ENCODE measurements around the gene APP.

DNA sequence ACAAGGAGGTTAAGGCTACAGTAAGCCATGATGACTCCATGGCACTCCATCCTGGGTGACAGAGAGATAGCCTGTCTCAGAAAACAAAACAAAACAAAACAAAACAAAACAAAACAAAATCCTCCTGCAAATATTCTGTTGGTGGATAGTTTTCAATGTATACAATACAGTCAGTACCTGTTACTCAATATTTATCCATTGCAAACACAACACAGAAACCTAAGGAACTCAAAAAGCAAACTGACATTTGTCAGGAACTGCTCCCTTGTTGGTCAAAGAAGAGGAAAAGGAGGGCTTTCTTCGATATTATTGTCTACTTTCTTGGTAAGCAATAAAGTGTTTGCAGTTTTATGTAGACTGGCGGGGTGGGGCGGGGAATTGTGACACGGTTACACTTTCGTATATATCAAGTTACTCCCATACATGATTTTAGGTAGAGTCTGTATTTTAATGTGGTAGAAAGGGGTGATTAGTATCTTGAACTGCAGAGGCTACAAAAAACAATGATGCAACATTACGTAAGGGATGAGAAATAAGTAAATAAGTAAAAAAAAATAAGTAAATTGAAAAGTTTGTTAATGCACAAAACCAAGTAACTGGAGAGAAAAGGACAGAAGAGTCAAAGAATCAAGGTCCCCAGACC, 31.8 kb downstream of the APP start:
- TF ChIP-seq, protein P1, sequence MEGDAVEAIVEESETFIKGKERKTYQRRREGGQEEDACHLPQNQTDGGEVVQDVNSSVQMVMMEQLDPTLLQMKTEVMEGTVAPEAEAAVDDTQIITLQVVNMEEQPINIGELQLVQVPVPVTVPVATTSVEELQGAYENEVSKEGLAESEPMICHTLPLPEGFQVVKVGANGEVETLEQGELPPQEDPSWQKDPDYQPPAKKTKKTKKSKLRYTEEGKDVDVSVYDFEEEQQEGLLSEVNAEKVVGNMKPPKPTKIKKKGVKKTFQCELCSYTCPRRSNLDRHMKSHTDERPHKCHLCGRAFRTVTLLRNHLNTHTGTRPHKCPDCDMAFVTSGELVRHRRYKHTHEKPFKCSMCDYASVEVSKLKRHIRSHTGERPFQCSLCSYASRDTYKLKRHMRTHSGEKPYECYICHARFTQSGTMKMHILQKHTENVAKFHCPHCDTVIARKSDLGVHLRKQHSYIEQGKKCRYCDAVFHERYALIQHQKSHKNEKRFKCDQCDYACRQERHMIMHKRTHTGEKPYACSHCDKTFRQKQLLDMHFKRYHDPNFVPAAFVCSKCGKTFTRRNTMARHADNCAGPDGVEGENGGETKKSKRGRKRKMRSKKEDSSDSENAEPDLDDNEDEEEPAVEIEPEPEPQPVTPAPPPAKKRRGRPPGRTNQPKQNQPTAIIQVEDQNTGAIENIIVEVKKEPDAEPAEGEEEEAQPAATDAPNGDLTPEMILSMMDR (conservative IDR thresholded peaks at IDR 0.05), result no peak
- TF ChIP-seq EZH2 (IDR thresholded peaks at IDR 0.05; ENCODE audit: low read depth), result no peak

Data from PC-9 (cell line).